ENCODE measurements around the gene GPR142.

DNA sequence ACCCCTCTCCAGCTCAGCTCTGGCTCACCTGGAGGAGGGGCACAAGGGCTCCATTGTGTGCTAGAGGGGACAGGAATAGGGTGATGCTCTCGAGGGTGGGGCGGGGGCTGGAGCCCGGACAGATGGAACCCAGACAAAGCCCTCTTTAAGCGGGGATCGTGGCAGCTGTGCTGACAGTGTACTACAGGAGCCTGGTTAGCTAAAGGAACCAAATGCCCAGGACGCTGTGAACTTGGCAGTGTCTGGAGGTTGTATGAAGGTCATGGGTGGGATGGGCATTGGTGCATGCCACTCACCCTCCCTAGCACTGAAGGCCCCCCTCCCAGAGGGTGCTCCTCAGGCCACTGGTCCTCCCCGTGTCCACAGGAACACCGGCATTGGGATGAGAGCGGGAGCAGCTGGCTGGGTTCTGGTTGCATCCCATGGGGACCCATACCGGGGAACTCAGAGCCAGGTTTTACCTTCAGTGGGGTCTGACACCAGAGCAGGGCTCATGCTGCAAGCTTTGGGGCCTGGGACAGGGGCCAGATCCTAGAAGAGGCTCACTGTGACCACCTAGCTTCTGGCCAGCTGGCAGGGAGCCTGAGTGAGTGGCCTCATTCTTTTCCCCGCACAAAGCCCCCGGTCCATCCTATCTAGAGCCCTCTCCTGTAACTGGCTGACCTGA is 29.3 kb upstream of the GPR142 start:
- TF ChIP-seq, protein P1, sequence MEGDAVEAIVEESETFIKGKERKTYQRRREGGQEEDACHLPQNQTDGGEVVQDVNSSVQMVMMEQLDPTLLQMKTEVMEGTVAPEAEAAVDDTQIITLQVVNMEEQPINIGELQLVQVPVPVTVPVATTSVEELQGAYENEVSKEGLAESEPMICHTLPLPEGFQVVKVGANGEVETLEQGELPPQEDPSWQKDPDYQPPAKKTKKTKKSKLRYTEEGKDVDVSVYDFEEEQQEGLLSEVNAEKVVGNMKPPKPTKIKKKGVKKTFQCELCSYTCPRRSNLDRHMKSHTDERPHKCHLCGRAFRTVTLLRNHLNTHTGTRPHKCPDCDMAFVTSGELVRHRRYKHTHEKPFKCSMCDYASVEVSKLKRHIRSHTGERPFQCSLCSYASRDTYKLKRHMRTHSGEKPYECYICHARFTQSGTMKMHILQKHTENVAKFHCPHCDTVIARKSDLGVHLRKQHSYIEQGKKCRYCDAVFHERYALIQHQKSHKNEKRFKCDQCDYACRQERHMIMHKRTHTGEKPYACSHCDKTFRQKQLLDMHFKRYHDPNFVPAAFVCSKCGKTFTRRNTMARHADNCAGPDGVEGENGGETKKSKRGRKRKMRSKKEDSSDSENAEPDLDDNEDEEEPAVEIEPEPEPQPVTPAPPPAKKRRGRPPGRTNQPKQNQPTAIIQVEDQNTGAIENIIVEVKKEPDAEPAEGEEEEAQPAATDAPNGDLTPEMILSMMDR (IDR thresholded peaks at IDR 0.05) = no peak
- no peak for TF ChIP-seq POLR2A (IDR thresholded peaks at IDR 0.05)

Data from heart left ventricle (tissue), 13 donors.